ENCODE measurements around the gene SP110.

- TF ChIP-seq ZNF274 (IDR thresholded peaks at IDR 0.05; ENCODE audit: borderline replicate concordance, extremely low read depth, low read length): no peak
- TF ChIP-seq, protein P1, sequence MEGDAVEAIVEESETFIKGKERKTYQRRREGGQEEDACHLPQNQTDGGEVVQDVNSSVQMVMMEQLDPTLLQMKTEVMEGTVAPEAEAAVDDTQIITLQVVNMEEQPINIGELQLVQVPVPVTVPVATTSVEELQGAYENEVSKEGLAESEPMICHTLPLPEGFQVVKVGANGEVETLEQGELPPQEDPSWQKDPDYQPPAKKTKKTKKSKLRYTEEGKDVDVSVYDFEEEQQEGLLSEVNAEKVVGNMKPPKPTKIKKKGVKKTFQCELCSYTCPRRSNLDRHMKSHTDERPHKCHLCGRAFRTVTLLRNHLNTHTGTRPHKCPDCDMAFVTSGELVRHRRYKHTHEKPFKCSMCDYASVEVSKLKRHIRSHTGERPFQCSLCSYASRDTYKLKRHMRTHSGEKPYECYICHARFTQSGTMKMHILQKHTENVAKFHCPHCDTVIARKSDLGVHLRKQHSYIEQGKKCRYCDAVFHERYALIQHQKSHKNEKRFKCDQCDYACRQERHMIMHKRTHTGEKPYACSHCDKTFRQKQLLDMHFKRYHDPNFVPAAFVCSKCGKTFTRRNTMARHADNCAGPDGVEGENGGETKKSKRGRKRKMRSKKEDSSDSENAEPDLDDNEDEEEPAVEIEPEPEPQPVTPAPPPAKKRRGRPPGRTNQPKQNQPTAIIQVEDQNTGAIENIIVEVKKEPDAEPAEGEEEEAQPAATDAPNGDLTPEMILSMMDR (IDR thresholded peaks at IDR 0.05; ENCODE audit: control extremely low read depth in 1 of 3, insufficient read depth in 1 of 3, low read depth in 1 of 3, low read length in 3 of 3): no peak
- no peak for TF ChIP-seq SIN3A (conservative IDR thresholded peaks at IDR 0.05 in 1 of 2, IDR thresholded peaks at IDR 0.05 in 1 of 2; ENCODE audit: low read depth in 1 of 2, low read length in 2 of 2)
- TF ChIP-seq SIX5 (IDR thresholded peaks at IDR 0.05; ENCODE audit: low read depth, low read length): no peak
- TF ChIP-seq EP300 (IDR thresholded peaks at IDR 0.05; ENCODE audit: borderline replicate concordance in 1 of 2, low read depth in 2 of 2, low read length in 2 of 2): no peak
- no peak for TF ChIP-seq RFX5 (IDR thresholded peaks at IDR 0.05; ENCODE audit: borderline replicate concordance, low read depth, low read length)
- no peak for TF ChIP-seq TBP (IDR thresholded peaks at IDR 0.05; ENCODE audit: low read depth, low read length)
These were observed 39.9 kb downstream of the SP110 start for GRCh38 chr2:230179907-230180306.
